Activated naive CD8-positive, alpha-beta T cell treated with anti-CD3 and anti-CD28 coated beads for 36 hours (primary cell): Measurements from ENCODE around the gene DMD. TPM values are rescaled to one million over a fixed set of nuclear protein-coding genes. Genes with fewer than 3 reads are reported as not detected.

Source experiments
- DNase-seq: peaks from one replicate; pipeline ENCODE4 v3.0.0; 2021
- H3K27ac Mint-ChIP-seq: one replicate; pipeline ENCODE4 v1.8.0; 2022; ENCODE audit warnings: mild to moderate bottlenecking, moderate library complexity, mixed read lengths
- H3K27me3 Mint-ChIP-seq: one replicate; pipeline ENCODE4 v1.8.0; 2022; ENCODE audit warnings: mild to moderate bottlenecking, mixed read lengths
- H3K36me3 Mint-ChIP-seq: one replicate; pipeline ENCODE4 v1.8.0; 2021; ENCODE audit warnings: mild to moderate bottlenecking, mixed read lengths
- H3K4me1 Mint-ChIP-seq: one replicate; pipeline ENCODE4 v1.8.0; 2021; ENCODE audit warnings: mixed read lengths
- H3K4me3 Mint-ChIP-seq: one replicate; pipeline ENCODE4 v1.8.0; 2022; ENCODE audit warnings: mild to moderate bottlenecking, moderate library complexity, mixed read lengths
- H3K9me3 Mint-ChIP-seq: one replicate; pipeline ENCODE4 v1.8.0; 2022; ENCODE audit warnings: mixed read lengths
- total RNA-seq, 2 experiments: library from RNA; stranded (reverse); gene quantifications; one replicate each; pipeline ENCODE4 v1.2.3, GENCODE V29; 2021

Gene DMD
- total RNA-seq, 2 experiments from 2014 or later: 0.08 to 0.46 TPM

GRCh38 chrX:31233941-31234496, 1977.3 kb downstream of the DMD start:
- Mint-ChIP-seq H3K27me3 (no peaks in the 10 kb centered on the region), H3K27ac (no peak overlapping the region), H3K36me3 (no peaks in the 10 kb centered on the region), H3K4me3 (no peak overlapping the region), H3K4me1 (no peaks in the 10 kb centered on the region), H3K9me3 (no peaks in the 10 kb centered on the region)
- DNase-seq: no peak

GRCh38 chrX:31232506-31232905, 1978.8 kb downstream of the DMD start:
- H3K9me3 Mint-ChIP-seq: no peaks in the 10 kb centered on the region
- no peaks in the 10 kb centered on the region for H3K36me3 Mint-ChIP-seq
- no peaks in the 10 kb centered on the region for H3K27me3 Mint-ChIP-seq
- no peak overlapping the region for H3K27ac Mint-ChIP-seq
- DNase-seq: no peak
- no peaks in the 10 kb centered on the region for H3K4me1 Mint-ChIP-seq
- no peak overlapping the region for H3K4me3 Mint-ChIP-seq

- H3K9me3 Mint-ChIP-seq: no peaks in the 10 kb centered on the region
- no peaks in the 10 kb centered on the region for H3K4me1 Mint-ChIP-seq
- H3K27ac Mint-ChIP-seq: no peak overlapping the region
- H3K4me3 Mint-ChIP-seq: no peak overlapping the region
- no peaks in the 10 kb centered on the region for H3K36me3 Mint-ChIP-seq
- no peaks in the 10 kb centered on the region for H3K27me3 Mint-ChIP-seq
- no peak for DNase-seq
These were observed 1982.4 kb downstream of the DMD start for GRCh38 chrX:31228909-31229308.

- Mint-ChIP-seq H3K4me1 (no peaks in the 10 kb centered on the region), H3K27me3 (no peaks in the 10 kb centered on the region), H3K36me3 (no peaks in the 10 kb centered on the region), H3K27ac (peak overlapping the region; percentile 45), H3K4me3 (no peak overlapping the region), H3K9me3 (no peaks in the 10 kb centered on the region)
- no peak for DNase-seq
These were observed 1982.9 kb downstream of the DMD start for GRCh38 chrX:31228415-31228832.

GRCh38 chrX:31227250-31227649, 1984.1 kb downstream of the DMD start:
- Mint-ChIP-seq H3K27me3 (no peaks in the 10 kb centered on the region), H3K36me3 (no peaks in the 10 kb centered on the region), H3K4me3 (no peak overlapping the region), H3K27ac (no peak overlapping the region), H3K9me3 (no peaks in the 10 kb centered on the region), H3K4me1 (no peaks in the 10 kb centered on the region)
- DNase-seq: no peak

- no peaks in the 10 kb centered on the region for H3K27me3 Mint-ChIP-seq
- no peak overlapping the region for H3K4me3 Mint-ChIP-seq
- no peaks in the 10 kb centered on the region for H3K9me3 Mint-ChIP-seq
- H3K4me1 Mint-ChIP-seq: no peaks in the 10 kb centered on the region
- DNase-seq: no peak
- H3K27ac Mint-ChIP-seq: no peak overlapping the region
- no peaks in the 10 kb centered on the region for H3K36me3 Mint-ChIP-seq
These were observed 1985.5 kb downstream of the DMD start for GRCh38 chrX:31225819-31226218.

- H3K27me3 Mint-ChIP-seq: no peaks in the 10 kb centered on the region
- no peak overlapping the region for H3K4me3 Mint-ChIP-seq
- no peak for DNase-seq
- H3K9me3 Mint-ChIP-seq: no peaks in the 10 kb centered on the region
- no peaks in the 10 kb centered on the region for H3K36me3 Mint-ChIP-seq
- no peak overlapping the region for H3K27ac Mint-ChIP-seq
- no peaks in the 10 kb centered on the region for H3K4me1 Mint-ChIP-seq
These were observed 1986.9 kb downstream of the DMD start for GRCh38 chrX:31224381-31225012.

GRCh38 chrX:31223817-31224216, 1987.5 kb downstream of the DMD start:
- no peaks in the 10 kb centered on the region for H3K9me3 Mint-ChIP-seq
- no peak overlapping the region for H3K4me3 Mint-ChIP-seq

GRCh38 chrX:31222946-31223345, 1988.4 kb downstream of the DMD start:
- no peak overlapping the region for H3K27ac Mint-ChIP-seq
- no peak overlapping the region for H3K4me3 Mint-ChIP-seq
- H3K4me1 Mint-ChIP-seq: no peaks in the 10 kb centered on the region
- no peaks in the 10 kb centered on the region for H3K9me3 Mint-ChIP-seq
- H3K27me3 Mint-ChIP-seq: no peaks in the 10 kb centered on the region
- no peak for DNase-seq
- H3K36me3 Mint-ChIP-seq: no peaks in the 10 kb centered on the region

More at GRCh38 chrX:31223817-31224216, 1987.5 kb downstream of the DMD start:
- Mint-ChIP-seq H3K27ac (no peak overlapping the region), H3K4me1 (no peaks in the 10 kb centered on the region), H3K36me3 (no peaks in the 10 kb centered on the region), H3K27me3 (no peaks in the 10 kb centered on the region)
- no peak for DNase-seq

- Mint-ChIP-seq H3K9me3 (no peaks in the 10 kb centered on the region), H3K4me1 (no peaks in the 10 kb centered on the region), H3K4me3 (no peak overlapping the region), H3K36me3 (no peaks in the 10 kb centered on the region), H3K27ac (no peak overlapping the region), H3K27me3 (no peaks in the 10 kb centered on the region)
- no peak for DNase-seq
These were observed 1992.2 kb downstream of the DMD start for GRCh38 chrX:31219174-31219573.

GRCh38 chrX:31217084-31217483, 1994.3 kb downstream of the DMD start:
- DNase-seq: no peak
- H3K9me3 Mint-ChIP-seq: no peaks in the 10 kb centered on the region
- no peaks in the 10 kb centered on the region for H3K36me3 Mint-ChIP-seq

GRCh38 chrX:31215277-31215815, 1996.0 kb downstream of the DMD start:
- no peaks in the 10 kb centered on the region for H3K36me3 Mint-ChIP-seq
- H3K9me3 Mint-ChIP-seq: no peaks in the 10 kb centered on the region
- no peaks in the 10 kb centered on the region for H3K27me3 Mint-ChIP-seq
- no peak overlapping the region for H3K27ac Mint-ChIP-seq
- H3K4me3 Mint-ChIP-seq: no peak overlapping the region
- no peak for DNase-seq
- no peaks in the 10 kb centered on the region for H3K4me1 Mint-ChIP-seq

More at GRCh38 chrX:31217084-31217483, 1994.3 kb downstream of the DMD start:
- H3K27me3 Mint-ChIP-seq: no peaks in the 10 kb centered on the region
- H3K27ac Mint-ChIP-seq: no peak overlapping the region
- no peak overlapping the region for H3K4me3 Mint-ChIP-seq
- no peaks in the 10 kb centered on the region for H3K4me1 Mint-ChIP-seq

- H3K27me3 Mint-ChIP-seq: no peaks in the 10 kb centered on the region
- no peak overlapping the region for H3K4me3 Mint-ChIP-seq
- no peaks in the 10 kb centered on the region for H3K9me3 Mint-ChIP-seq
- H3K36me3 Mint-ChIP-seq: no peaks in the 10 kb centered on the region
- no peak for DNase-seq
- H3K27ac Mint-ChIP-seq: no peak overlapping the region
- H3K4me1 Mint-ChIP-seq: no peaks in the 10 kb centered on the region
These were observed 1997.4 kb downstream of the DMD start for GRCh38 chrX:31213941-31214340.

- Mint-ChIP-seq H3K9me3 (no peaks in the 10 kb centered on the region), H3K4me1 (no peaks in the 10 kb centered on the region), H3K4me3 (no peak overlapping the region), H3K27me3 (no peaks in the 10 kb centered on the region), H3K27ac (no peak overlapping the region), H3K36me3 (no peaks in the 10 kb centered on the region)
- DNase-seq: no peak
These were observed 1998.2 kb downstream of the DMD start for GRCh38 chrX:31212856-31213748.

GRCh38 chrX:31209005-31209628, 2002.2 kb downstream of the DMD start:
- DNase-seq: no peak
- H3K27me3 Mint-ChIP-seq: no peaks in the 10 kb centered on the region
- H3K4me1 Mint-ChIP-seq: no peaks in the 10 kb centered on the region
- no peak overlapping the region for H3K4me3 Mint-ChIP-seq
- H3K27ac Mint-ChIP-seq: no peak overlapping the region
- H3K36me3 Mint-ChIP-seq: no peaks in the 10 kb centered on the region
- no peaks in the 10 kb centered on the region for H3K9me3 Mint-ChIP-seq
